Stimulated activated CD8-positive, alpha-beta memory T cell treated with anti-CD3 and anti-CD28 coated beads, Interleukin-7, amount 100 ng/mL, for 24 hours (primary cell): ENCODE data around the gene RGS3.
"Not testable (repeated sequence)": the region's sequence is repeated elsewhere in the genome, so short reads cannot be mapped to it uniquely, and the experiment has no call there.

Experiments used
- DNase-seq: peaks from one replicate; pipeline ENCODE4 v3.0.0-alpha.2; 2020; ENCODE audit warnings: low read depth

RGS3 gene

DNA sequence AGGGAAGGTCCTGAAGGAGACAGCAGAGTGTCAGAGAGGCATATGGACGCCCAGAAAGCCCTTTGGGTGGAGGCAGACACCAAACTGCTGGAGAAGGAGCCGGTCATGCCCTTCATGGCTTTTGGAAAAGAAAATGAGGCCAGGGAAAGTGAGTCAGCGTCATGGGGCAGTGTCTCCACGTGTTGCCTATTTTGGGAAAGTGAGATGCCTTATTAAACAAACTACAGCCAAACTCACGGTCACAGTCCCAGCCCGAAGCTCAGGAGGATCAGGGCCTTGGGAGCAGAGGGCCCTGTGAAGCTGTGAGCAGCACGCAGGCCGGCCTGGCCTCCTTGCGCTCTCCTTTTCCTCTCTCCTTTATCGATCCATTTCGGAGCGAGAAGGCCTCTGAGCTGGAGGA is 25.0 kb downstream of the RGS3 start:
- DNase-seq: no peak

DNA sequence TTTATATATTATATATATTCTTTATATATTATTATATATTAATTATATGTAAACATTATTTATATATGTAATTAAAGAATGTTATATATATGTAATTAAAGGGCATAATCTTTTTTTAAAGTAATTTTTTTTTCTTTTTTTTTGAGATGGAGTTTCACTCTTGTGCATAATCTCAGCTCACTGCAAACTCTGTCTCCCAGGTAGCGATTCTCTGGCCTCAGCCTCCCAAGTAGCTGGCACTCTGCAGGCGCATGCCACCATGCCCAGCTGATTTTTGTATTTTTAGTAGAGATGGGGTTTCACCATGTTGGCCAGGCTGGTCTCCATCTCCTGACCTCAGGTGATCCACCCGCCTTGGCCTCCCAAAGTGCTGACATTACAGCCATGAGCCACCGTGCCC is 27.6 kb downstream of the RGS3 start:
- not testable (repeated sequence) for DNase-seq

DNA sequence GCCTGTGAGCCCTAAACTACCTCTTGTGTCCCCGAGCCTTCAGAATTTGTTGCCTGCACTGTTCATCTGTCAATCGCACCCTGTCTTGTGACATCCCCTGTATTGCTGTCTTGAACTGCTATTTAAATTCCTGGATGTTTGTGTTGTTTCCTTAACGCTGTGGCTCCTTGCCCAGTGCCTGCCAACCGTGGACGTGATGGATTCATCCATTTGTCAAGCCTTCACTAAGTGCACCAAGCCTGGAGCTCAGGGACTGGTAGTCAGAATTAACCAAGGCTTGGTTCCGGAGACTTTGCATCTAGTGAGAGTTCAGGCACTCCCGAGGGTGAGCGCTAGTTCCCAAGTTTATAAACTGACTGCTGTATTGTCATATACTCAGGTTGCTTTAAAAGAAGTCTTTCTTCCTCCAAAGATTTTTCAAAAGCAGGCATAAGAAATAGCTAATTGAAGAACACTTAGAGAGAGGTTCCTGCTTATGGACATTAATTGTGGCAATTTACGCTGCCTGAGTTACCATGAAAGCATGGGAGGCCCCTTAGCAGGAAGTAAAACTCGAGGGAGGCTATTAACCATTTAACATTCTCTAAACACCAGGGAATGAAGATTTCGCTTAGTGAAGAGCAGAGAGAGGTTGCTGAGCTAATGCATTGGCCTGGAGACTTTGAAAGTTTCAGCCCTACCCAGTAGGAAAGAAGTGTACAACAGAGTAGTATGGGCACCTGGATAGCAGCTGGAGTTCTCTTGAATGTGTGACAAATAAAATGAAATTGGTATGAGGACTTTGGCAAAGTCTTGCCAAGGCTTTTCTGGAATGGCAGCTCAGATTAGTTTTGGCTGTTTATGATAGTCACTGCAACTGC is 29.0 kb downstream of the RGS3 start:
- no peak for DNase-seq

DNA sequence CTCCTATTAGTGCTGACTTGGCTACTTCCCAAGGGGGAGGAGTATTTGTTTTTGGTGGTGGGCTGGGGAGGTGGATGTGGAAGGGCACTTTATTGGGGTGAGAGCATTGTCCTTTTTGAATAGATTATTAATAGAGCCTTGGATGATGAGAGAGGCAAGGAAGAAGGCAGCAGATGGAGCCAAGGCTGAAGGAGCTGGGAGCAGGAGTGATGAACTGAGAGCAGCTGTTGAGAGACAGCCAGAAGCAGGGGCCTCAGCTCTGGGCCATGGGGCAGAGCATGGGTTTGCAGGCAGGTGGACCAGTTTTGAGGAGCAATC is 29.6 kb downstream of the RGS3 start:
- no peak for DNase-seq

DNA sequence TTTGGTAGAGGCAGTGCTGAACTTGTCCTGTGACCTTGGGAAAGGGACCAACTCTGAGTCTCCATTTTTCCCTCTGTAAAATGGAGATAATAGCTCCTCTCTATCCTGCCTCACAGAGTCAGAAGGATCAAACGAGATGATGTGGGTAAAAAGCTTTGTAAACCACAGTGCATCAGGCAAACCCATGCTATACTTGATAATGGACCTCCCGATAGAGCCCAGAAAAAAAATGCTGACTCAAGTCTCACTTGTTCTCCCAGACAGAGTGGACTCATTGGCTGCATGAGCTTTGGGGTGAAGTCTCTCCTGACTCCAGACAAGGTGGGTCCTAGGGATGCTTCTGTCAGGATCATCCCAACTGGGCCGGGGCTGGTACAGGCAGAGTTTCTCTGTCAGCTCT is 32.0 kb downstream of the RGS3 start:
- no peak for DNase-seq

DNA sequence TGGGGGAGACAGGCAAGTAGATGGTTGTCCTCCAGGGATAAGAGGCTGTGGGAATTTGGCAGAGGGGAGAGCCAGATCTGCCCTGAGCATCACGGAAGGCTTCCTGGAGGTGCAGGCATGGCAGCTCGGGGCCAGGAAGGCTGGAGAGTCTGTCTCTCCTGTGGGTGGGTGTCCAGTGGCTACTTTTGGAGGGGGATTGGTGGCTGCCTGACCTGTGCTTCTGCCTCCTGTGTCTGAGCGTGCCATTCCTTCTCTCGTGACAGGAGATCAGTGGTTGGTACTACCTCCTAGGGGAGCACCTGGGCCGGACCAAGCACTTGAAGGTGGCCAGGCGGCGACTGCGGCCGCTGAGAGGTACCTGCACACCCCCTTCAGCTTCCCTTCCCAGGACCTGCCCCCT is 33.5 kb downstream of the RGS3 start:
- no peak for DNase-seq

DNA sequence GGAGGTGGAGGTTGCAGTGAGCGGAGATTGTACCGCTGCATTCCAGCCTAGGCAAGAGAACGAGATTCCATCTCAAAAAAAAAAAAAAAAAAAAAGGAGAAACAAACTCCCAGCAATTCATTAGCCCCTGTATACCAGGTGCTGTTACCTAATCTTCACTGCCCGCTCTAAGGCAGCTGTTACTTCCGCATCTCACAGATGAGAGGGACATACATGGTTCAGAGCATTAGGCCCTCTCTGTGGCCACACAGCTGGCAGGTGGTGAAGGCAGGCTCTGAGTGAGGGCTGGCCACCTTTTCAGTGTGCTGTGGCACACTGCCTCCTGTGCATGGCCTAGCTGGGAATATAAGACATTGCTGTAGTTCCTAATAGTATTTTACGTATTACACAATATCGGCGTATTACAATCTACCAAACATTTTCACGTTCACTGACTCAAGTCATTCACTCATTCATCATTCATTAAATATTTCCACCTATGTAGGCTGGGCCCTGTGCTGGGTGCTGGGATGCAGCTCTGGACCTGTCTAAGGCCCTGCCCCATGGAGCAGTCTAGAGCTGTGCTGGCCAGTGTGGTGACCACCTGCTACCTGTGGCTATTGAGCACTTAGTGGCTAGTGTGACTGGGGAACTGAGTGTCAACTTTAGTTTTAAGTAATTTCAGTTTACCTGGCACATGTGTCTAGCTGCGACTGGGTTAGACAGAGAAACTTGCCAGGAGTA is 35.8 kb downstream of the RGS3 start:
- no peak for DNase-seq

DNA sequence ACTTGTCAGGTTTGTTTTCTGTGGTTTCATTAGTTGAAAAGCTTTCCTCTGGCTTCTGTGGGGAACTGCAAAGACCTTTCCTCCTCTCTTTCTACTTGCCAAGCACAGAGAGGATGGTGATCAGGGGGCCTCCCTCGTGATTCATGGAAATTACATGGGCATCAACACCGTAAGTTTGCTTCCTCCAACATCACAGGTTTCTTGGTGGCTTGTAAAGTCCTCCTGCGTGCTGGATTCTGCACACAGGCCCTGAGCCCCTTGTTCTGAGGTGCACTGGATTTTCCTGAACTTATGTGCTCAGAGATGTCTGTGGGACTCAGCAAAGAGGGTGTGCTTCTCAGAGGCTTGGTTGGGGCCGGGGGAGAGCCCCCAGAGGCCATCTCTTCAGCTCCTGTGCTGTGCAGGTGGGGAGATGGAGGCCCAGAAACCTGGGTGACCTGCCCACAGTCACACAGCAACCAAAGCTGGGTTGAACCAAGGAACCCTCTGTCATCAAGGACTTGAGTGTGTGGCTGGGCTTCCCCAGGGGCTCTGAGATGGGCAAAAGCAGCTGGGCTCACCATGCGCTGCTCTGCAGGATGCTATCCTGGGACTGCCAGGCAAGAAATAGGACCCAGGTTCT is 36.5 kb downstream of the RGS3 start:
- no peak for DNase-seq

DNA sequence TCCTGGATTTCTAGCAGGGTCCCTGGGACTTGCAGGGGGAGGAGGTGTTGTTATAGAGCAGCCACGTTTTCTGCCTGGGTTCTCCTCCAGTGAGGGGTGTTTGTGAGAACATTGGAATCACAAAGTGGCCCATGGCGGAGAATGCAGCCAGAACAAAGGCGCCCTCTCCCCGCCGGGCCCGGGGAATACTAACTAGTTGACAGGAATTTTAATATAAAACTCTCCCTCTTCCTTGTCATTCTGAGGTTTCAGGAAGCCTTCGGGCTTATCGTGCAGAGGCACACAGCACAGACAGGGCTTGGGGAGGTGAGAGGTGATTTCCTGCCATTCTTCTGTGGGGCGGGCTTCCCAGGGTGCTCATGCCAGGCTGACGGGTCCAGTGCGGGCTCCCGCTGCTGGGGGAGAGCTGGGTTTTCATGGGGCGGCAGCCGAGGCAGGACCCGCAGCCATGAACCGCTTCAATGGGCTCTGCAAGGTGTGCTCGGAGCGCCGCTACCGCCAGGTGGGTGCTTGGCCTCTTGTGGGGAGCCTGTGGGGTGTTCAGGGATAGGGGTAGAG is 37.7 kb downstream of the RGS3 start:
- DNase-seq: no peak

DNA sequence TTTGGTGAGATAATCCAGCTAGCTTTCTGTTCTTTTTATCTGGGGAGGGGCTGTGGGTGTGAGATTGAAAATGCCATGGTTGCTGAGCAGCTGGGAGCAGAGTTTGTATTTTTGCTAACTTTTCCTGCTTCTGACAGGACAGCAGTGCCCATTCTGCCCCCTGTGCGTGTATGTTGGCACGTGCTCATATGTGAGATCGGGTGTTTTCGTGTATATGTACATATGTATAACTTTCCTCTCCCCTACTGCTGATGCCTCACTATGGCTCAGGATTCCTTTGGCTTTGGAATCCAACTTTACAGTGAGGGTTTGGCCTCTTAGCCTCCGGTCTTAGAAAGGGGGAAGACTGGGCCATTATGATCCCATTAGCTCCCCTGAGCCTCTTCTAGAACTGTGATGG is 38.3 kb downstream of the RGS3 start:
- DNase-seq: no peak

DNA sequence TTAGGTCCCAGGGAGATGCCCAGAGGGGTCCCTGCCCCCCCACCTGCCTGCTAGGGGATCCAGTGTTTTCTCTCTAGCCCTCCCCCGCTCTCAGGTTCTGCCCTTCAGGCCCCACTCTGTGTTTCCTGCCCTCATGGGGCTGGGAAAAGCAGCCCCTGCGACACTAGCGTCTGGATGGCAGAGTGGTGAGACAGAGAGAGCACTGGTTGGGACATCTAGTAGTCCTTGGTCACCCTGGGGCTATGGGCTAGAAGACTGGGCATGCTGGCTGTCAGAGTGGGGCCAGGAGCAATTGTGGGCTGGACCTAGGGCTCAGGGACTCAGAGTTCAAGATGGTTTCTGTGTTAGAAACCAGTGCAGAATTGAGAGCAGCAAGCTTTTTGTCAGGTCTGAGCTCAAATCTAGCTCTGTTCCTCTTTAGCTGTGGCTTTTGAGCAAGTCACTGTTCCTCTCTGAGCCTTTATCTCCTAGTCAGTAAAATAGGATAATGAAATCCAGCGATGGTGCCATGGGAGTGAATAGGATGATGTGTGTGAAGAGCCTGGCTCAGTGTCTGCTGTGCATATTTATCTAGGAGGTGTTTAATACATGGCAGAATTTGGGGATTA is 39.0 kb downstream of the RGS3 start:
- no peak for DNase-seq

DNA sequence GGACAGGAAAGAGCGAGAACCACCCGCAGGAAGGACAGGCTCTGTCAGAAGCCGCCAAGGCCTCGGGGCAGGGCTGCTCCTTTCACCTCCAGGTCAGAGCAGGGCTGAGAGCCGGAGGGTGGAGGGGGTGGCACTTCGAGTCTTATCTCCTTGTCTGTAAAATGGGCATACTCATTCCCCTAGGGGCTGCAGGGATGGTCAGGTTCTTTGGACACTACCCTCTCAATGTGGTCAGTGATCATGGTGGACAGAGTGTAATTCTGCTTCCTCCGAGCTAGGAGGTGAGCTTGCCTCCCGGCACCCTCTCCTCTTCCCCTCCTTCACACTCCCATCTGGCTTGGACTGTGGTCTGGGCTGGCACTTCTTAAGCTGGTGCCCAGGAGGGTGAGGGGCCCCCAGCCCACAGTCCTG is 39.6 kb downstream of the RGS3 start:
- no peak for DNase-seq

DNA sequence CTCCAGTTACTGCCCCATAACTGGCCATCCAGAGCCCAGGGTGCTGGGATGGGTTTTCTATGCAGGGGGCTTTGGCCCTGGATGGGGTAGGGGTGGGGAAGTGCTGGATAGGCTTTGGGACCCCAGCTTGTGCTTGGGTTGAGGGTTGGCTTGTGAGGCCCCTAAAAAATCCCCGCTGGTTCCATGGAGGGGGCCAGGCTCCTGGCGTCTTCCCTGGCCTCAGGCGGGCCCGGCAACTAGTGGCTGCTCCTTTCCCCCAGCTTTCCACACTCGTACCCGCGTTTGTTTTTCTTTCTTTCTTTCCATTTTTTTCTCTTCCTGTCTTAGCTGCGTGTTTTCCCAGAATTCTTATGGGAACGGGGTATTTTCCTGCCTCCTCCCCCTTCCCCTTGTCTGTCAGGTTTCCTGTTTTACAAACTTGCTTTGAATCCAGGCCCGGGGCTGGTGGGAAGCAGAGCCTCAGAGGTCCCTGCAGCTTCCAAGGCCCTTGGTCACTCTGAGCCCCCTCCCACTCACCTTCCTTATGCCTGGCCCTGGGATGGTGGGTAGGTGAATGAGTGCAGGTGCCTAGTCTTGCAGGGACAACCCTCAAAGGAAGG is 40.2 kb downstream of the RGS3 start:
- DNase-seq: no peak

DNA sequence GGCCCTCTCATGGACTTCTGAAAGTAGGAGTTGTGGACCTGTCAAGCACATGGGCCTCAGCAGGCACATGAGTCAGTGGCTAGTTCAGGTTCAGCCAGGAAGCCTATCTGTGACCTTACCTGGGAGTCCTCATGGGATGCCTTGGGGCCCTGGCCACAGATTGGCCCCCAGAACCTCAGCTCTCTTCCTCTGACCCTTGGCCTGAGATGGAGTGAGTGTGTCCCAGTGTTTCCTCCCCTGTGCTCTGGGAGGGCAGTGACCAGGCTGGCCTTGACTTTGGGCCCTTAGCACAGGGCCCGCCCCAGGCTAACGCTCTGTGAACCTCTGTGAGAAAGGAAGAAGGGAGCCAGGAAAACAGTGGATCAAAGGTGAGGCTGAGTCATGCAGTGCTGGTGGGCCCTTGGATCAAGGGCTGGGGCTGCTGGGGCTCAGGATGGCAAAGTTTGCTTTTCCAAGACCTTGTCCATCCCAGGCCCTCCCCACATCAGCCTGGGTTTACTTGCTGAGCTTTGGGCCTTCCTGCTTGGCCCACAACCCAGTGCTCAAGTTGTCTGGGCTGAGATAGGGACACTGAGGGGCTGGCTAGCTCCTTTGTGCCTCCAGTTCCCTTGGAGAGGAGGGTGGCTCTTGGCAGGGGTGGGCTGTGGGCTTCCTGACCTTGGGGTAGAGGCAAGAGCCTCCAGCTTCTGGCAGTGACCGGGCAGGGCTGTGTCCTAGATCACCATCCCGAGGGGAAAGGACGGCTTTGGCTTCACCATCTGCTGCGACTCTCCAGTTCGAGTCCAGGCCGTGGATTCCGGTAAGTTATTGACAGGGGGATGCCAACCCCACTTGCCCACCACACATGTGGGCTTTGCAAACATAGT is 41.4 kb downstream of the RGS3 start:
- no peak for DNase-seq

DNA sequence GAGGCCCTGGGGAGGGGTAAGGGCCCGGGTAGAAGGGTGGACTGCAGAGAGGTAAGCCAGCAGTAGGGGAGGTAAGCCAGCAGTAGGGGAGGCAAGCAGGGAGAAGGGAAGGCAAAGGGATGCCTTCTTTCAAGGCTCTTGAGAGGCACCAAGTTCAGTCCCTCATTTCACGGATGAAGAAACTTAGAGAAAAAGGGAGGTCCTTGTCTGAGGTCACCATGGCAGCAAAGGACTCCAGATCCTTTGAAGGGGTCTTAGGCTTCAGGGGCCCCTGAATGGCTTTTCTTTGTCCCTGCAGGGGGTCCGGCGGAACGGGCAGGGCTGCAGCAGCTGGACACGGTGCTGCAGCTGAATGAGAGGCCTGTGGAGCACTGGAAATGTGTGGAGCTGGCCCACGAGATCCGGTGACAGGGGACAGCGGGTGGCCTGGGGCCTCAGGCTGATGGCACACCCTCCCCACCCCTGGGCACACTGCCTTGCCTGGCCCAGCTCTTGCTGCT is 42.6 kb downstream of the RGS3 start:
- DNase-seq: no peak

DNA sequence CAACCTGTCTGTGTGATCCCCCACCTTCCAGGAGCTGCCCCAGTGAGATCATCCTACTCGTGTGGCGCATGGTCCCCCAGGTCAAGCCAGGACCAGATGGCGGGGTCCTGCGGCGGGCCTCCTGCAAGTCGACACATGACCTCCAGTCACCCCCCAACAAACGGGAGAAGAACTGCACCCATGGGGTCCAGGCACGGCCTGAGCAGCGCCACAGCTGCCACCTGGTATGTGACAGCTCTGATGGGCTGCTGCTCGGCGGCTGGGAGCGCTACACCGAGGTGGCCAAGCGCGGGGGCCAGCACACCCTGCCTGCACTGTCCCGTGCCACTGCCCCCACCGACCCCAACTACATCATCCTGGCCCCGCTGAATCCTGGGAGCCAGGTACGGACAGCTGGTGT is 43.7 kb downstream of the RGS3 start:
- DNase-seq: no peak

DNA sequence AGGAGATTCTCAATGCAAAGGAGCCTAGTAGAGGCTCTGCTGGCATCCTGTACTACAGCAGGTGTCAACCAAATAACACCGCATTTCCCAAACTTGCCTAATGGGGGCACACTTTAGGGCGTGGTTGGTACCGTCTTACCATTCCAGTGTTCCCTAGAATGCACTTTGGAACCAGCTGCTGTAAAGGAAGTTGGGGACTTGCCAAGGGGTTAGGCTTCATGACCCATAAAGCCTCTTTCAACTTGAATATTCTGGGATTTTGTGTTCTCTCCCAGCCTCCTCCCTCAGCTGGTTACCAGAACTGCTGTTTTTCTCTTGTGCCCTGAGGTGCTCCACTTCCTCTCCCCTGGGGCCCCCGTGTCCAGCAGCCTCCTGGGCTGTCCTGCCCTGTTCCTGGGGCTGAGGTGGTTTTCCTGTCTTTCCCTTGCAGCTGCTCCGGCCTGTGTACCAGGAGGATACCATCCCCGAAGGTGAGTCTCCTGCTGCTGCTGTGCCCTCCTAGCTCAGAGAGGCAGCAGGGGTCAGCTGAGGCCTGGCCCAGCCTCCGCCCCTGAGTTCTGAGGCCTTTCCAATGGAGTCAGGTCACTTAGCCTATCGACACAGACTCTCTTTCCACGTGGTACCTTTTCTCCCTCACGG is 44.7 kb downstream of the RGS3 start:
- DNase-seq: no peak

DNA sequence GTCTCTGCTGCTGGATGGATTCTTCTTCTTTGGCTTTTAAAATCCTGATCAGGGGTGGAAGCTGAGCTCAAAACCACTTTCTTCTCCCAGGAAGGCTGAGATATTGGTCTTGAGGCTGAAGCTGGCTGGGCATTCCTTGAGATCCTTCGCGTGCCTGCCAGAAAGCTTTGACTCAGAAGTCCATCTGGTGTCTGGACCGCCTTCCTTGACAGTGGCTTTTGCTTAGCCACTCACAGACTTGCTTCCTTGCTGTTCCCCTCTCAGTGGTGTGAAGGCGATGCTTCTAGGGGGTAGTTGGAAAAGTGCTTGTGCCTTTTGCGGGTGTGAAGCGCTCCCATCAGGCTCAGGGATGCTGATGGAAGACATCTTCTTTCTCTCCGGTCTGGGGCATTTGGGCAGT is 45.9 kb downstream of the RGS3 start:
- no peak for DNase-seq

DNA sequence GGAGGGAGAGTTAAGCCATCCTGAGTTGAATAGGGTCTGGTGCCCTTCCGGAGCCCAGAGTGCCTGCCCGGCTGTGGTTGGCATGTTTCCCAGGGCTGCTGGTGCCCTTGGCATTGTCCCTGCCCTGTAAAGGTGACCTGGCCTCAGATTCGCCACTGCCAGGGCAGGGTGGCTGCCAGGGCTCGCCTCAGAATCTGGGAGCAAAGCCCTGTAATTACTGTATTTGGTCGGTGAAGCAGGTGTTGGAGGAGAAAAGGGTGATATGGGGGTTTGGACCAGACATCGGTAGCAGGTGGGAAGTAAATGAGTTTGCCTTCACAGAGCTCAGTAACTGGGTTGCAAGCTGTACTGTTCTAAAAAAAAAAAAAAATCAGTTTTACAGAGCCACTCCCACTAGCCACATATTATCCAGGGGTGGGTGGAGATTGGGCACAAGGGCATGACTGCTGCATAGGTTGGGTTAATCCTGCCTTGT is 47.6 kb downstream of the RGS3 start:
- no peak for DNase-seq
